Astrocyte (in vitro differentiated cells and primary cell): Measurements from ENCODE around the gene LNX2. TPM values are rescaled to one million over a fixed set of nuclear protein-coding genes. Genes with fewer than 3 reads are reported as not detected.

Experiments used
- DNase-seq: peaks from one replicate; pipeline ENCODE4 v3.0.0-alpha.2; 2010; ENCODE audit warnings: low read depth
- FAIRE-seq: peaks from 2 replicates; lab custom pipeline; 2011; peaks lifted over from hg19 to GRCh38; lab: Jason Lieb, UNC
- H2AFZ ChIP-seq: 2 replicates; pipeline ENCODE4 v1.6.0; 2012; ENCODE audit warnings: low read depth, low read length, inconsistent platforms
- H3K27ac ChIP-seq: 2 replicates; pipeline ENCODE4 v1.5.1; 2011; ENCODE audit warnings: low read depth, low read length, inconsistent platforms
- H3K27me3 ChIP-seq: 2 replicates; pipeline ENCODE4 v1.6.0; 2011; ENCODE audit warnings: low read length, inconsistent platforms; ENCODE audit not compliant: insufficient read depth
- H3K36me3 ChIP-seq: 2 replicates; pipeline ENCODE4 v1.5.1; 2011; ENCODE audit warnings: low read length, inconsistent platforms; ENCODE audit not compliant: insufficient read depth
- H3K4me1 ChIP-seq: 2 replicates; pipeline ENCODE4 v1.5.1; 2011; ENCODE audit warnings: low read length, inconsistent platforms; ENCODE audit not compliant: insufficient read depth
- H3K4me2 ChIP-seq: 2 replicates; pipeline ENCODE4 v1.6.0; 2012; ENCODE audit warnings: low read length, inconsistent platforms
- H3K4me3 ChIP-seq: 2 replicates; pipeline ENCODE4 v1.5.1; 2011; ENCODE audit warnings: low read depth, mild to moderate bottlenecking, low read length, inconsistent platforms; ENCODE audit not compliant: insufficient read depth
- H3K79me2 ChIP-seq: 2 replicates; pipeline ENCODE4 v1.6.0; 2012; ENCODE audit warnings: mild to moderate bottlenecking, low read length, inconsistent platforms; ENCODE audit not compliant: insufficient read depth
- H3K9ac ChIP-seq: 2 replicates; pipeline ENCODE4 v1.6.0; 2012; ENCODE audit warnings: mild to moderate bottlenecking, low read length, inconsistent platforms
- H3K9me3 ChIP-seq: 2 replicates; pipeline ENCODE4 v1.5.1; 2012; ENCODE audit warnings: low read depth, mild to moderate bottlenecking, low read length, inconsistent platforms; ENCODE audit not compliant: insufficient read depth
- H4K20me1 ChIP-seq: 2 replicates; pipeline ENCODE4 v1.6.0; 2012; ENCODE audit warnings: low read length, inconsistent platforms; ENCODE audit not compliant: insufficient read depth
- H3K27ac Mint-ChIP-seq: one replicate; pipeline ENCODE4 v1.8.0; 2021; ENCODE audit warnings: mild to moderate bottlenecking, mixed read lengths; ENCODE audit not compliant: unreplicated experiment
- H3K27me3 Mint-ChIP-seq: one replicate; pipeline ENCODE4 v1.8.0; 2021; ENCODE audit warnings: low read depth, mixed read lengths; ENCODE audit not compliant: unreplicated experiment
- H3K36me3 Mint-ChIP-seq: one replicate; pipeline ENCODE4 v1.8.0; 2021; ENCODE audit warnings: low read depth, mixed read lengths; ENCODE audit not compliant: unreplicated experiment
- H3K4me1 Mint-ChIP-seq: one replicate; pipeline ENCODE4 v1.8.0; 2021; ENCODE audit warnings: low read depth, mixed read lengths; ENCODE audit not compliant: unreplicated experiment
- H3K4me3 Mint-ChIP-seq: one replicate; pipeline ENCODE4 v1.8.0; 2021; ENCODE audit warnings: mild to moderate bottlenecking, moderate library complexity, mixed read lengths; ENCODE audit not compliant: unreplicated experiment
- H3K9me3 Mint-ChIP-seq: one replicate; pipeline ENCODE4 v1.8.0; 2021; ENCODE audit warnings: mild to moderate bottlenecking, mixed read lengths; ENCODE audit not compliant: unreplicated experiment
- EZH2 ChIP-seq: IDR thresholded peaks from 2 replicates; pipeline ENCODE4 v1.6.1; 2012; ENCODE audit warnings: mild to moderate bottlenecking, low read length, inconsistent platforms; ENCODE audit not compliant: insufficient read depth
- total RNA-seq: library from RNA; stranded (reverse); gene quantifications from 2 replicates; pipeline ENCODE4 v1.2.1, GENCODE V29; 2021
- TF ChIP-seq, protein P1 (sequence below): IDR thresholded peaks from 2 replicates; pipeline ENCODE4 v1.5.1; 2011; ENCODE audit warnings: low read depth, mild to moderate bottlenecking, inconsistent platforms, low read length, moderate library complexity; ENCODE audit not compliant: insufficient read depth

The LNX2 gene
- total RNA-seq, 1 donor from 2014 or later, result 8.7 TPM

DNA sequence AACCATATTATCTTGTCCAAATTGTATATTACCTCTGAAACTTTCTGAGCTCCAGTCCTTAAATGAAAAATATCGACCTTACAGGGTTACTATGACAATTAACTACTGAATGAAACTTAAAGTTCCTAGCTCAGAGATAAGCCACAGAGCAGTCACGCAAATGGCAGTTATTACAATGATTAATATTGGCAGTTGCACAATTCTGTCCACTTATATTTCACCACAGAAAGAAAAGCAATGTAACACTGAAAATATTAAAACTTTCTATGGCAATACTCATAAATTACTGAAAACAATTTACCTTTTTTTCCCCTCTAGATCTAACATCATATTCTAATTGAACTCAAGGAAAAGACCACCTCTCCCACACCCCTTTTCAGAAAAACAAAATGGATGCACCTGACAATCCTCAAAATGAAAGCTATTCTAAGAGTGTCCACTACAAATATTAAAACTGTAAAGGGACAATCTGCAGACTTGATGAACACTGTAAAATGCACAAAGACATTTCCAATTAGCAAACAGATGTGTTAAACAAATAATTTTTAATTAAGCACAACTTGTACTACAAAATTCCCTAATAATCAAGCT lies 14.6 kb downstream of the LNX2 start:
- Mint-ChIP-seq H3K9me3 (no peaks in the 10 kb centered on the region), H3K27ac (no peak overlapping the region), H3K27me3 (no peaks in the 10 kb centered on the region), H3K4me1 (peaks cover 10% of the 10 kb centered on the region), H3K36me3 (no peaks in the 10 kb centered on the region), H3K4me3 (no peak overlapping the region)
- Histone ChIP-seq H3K79me2 (peaks cover 17% of the 10 kb centered on the region), H3K9ac (no peak overlapping the region), H3K27me3 (no peaks in the 10 kb centered on the region), H3K36me3 (no peaks in the 10 kb centered on the region), H4K20me1 (peaks cover 22% of the 10 kb centered on the region), H3K4me1 (peaks cover 7% of the 10 kb centered on the region), H3K27ac (no peak overlapping the region), H3K4me3 (no peak overlapping the region), H3K4me2 (no peak overlapping the region), H3K9me3 (no peaks in the 10 kb centered on the region), H2AFZ (no peak overlapping the region)
- FAIRE-seq, result no peak
- TF ChIP-seq, protein P1, sequence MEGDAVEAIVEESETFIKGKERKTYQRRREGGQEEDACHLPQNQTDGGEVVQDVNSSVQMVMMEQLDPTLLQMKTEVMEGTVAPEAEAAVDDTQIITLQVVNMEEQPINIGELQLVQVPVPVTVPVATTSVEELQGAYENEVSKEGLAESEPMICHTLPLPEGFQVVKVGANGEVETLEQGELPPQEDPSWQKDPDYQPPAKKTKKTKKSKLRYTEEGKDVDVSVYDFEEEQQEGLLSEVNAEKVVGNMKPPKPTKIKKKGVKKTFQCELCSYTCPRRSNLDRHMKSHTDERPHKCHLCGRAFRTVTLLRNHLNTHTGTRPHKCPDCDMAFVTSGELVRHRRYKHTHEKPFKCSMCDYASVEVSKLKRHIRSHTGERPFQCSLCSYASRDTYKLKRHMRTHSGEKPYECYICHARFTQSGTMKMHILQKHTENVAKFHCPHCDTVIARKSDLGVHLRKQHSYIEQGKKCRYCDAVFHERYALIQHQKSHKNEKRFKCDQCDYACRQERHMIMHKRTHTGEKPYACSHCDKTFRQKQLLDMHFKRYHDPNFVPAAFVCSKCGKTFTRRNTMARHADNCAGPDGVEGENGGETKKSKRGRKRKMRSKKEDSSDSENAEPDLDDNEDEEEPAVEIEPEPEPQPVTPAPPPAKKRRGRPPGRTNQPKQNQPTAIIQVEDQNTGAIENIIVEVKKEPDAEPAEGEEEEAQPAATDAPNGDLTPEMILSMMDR, result no peak
- TF ChIP-seq EZH2, result no peak
- DNase-seq, result peak; percentile 22

DNA sequence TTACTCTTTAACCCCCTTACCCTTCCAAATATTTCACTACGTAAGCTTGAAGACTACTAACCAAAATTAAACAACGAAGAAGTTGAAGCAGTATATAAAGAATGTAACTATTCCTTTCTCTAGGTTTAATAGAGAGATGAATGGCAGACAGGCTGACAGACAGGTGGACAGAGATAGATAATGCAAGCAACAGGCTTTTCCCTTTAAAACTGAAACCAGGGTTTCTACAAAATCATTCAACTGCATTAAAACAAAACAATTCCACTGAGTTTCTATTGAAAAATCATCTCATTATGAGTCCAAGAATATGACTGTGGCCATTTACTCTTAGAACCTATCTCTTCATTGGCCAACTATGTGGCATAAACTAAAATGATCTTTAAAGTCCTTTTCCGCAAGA lies 15.2 kb downstream of the LNX2 start:
- H3K9me3 Mint-ChIP-seq, result no peaks in the 10 kb centered on the region

DNA sequence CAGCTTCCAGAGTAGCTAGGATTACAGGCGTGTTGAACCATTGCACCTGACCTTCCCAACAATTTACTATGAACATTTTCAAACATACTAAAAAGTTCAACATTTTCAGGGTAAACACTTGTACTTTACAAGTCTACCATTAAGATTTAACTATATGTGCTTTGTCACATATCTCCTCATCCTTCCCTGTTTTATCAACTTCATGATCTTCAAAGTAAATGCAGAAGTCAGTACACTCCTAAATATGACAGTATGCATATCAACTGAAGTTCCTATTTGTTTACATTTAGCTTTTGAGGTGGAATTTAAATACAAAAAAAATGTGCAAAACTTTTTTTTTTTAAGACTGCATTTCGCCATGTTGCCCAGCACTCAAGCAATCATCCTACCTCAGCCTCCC lies 18.5 kb downstream of the LNX2 start:
- peak; percentile 50 for FAIRE-seq
- H3K4me3 Mint-ChIP-seq, result no peak overlapping the region
- H3K27me3 Mint-ChIP-seq, result no peaks in the 10 kb centered on the region

More for the DNA sequence above, 15.2 kb downstream of the LNX2 start:
- no peaks in the 10 kb centered on the region for H3K27me3 Mint-ChIP-seq
- no peak for DNase-seq
- Histone ChIP-seq H2AFZ (no peak overlapping the region), H3K4me2 (no peak overlapping the region), H3K27ac (no peak overlapping the region), H3K9me3 (no peaks in the 10 kb centered on the region), H4K20me1 (peaks cover 20% of the 10 kb centered on the region), H3K9ac (no peak overlapping the region), H3K27me3 (no peaks in the 10 kb centered on the region), H3K79me2 (peaks cover 12% of the 10 kb centered on the region), H3K4me3 (no peak overlapping the region), H3K4me1 (peaks cover 7% of the 10 kb centered on the region), H3K36me3 (no peaks in the 10 kb centered on the region)
- no peaks in the 10 kb centered on the region for H3K36me3 Mint-ChIP-seq
- peaks cover 12% of the 10 kb centered on the region for H3K4me1 Mint-ChIP-seq
- no peak for FAIRE-seq
- TF ChIP-seq, protein P1, result no peak
- no peak for TF ChIP-seq EZH2
- no peak overlapping the region for H3K4me3 Mint-ChIP-seq
- H3K27ac Mint-ChIP-seq, result no peak overlapping the region

More for the DNA sequence above, 18.5 kb downstream of the LNX2 start:
- DNase-seq, result no peak
- H3K4me3 ChIP-seq, result no peak overlapping the region
- H3K79me2 ChIP-seq, result peaks cover 4% of the 10 kb centered on the region
- Mint-ChIP-seq H3K4me1 (peaks cover 14% of the 10 kb centered on the region), H3K36me3 (no peaks in the 10 kb centered on the region), H3K27ac (no peak overlapping the region), H3K9me3 (no peaks in the 10 kb centered on the region)
- TF ChIP-seq EZH2, result no peak
- TF ChIP-seq, protein P1, result no peak
- no peak overlapping the region for H2AFZ ChIP-seq
- H3K36me3 ChIP-seq, result no peaks in the 10 kb centered on the region
- no peak overlapping the region for H3K9ac ChIP-seq
- no peaks in the 10 kb centered on the region for H3K9me3 ChIP-seq
- no peaks in the 10 kb centered on the region for H3K27me3 ChIP-seq
- H3K4me2 ChIP-seq, result no peak overlapping the region
- peaks cover 12% of the 10 kb centered on the region for H4K20me1 ChIP-seq
- peaks cover 1% of the 10 kb centered on the region for H3K4me1 ChIP-seq
- no peak overlapping the region for H3K27ac ChIP-seq
